Fibroblast of skin of left quadriceps (primary cell): ENCODE measurements around the gene CCNI2.

Source experiments
- DNase-seq, 2 experiments: peaks; one replicate each; pipeline ENCODE4 v3.0.0-alpha.2; 2013; ENCODE audit warnings: low read depth in 2 of 2

The CCNI2 gene

GRCh38 chr5:132746954-132747615 is at the start of gene CCNI2:
CCNI2 (plus strand) TSS chr5:132747426; CDS start chr5:132747496, 70 bp downstream.
- no peak for DNase-seq

- DNase-seq, result peak in 1 of 2 experiments; percentile 13
These were observed 42.4 kb upstream of the CCNI2 start for GRCh38 chr5:132704875-132705274.

- no peak for DNase-seq
These were observed 38.6 kb upstream of the CCNI2 start for GRCh38 chr5:132708645-132709044.

- DNase-seq, result no peak
These were observed 32.5 kb upstream of the CCNI2 start for GRCh38 chr5:132714456-132715307.

GRCh38 chr5:132718544-132719312 is 28.5 kb upstream of the CCNI2 start:
- no peak for DNase-seq

GRCh38 chr5:132725745-132726144 is 21.5 kb upstream of the CCNI2 start:
- DNase-seq, result no peak

GRCh38 chr5:132729896-132730295 is 17.3 kb upstream of the CCNI2 start:
- DNase-seq, result no peak

GRCh38 chr5:132733499-132734148 is 13.6 kb upstream of the CCNI2 start:
- DNase-seq, result no peak

GRCh38 chr5:132734687-132735086 is 12.5 kb upstream of the CCNI2 start:
- DNase-seq, result no peak

GRCh38 chr5:132736853-132737833 is 10.1 kb upstream of the CCNI2 start, which contains the start of gene KIF3A:
KIF3A (minus strand) TSS chr5:132737546; CDS start chr5:132737419, 127 bp downstream.
- DNase-seq, result peak; percentile 86 to 89

GRCh38 chr5:132737982-132738681 is 9.1 kb upstream of the CCNI2 start:
- no peak for DNase-seq

- no peak for DNase-seq
These were observed 8.0 kb upstream of the CCNI2 start for GRCh38 chr5:132739232-132739631.

- DNase-seq, result no peak
These were observed 5.1 kb upstream of the CCNI2 start for GRCh38 chr5:132742158-132742557.

- DNase-seq, result no peak
These were observed 4.6 kb upstream of the CCNI2 start for GRCh38 chr5:132742626-132743025.

- no peak for DNase-seq
These were observed 2.6 kb upstream of the CCNI2 start for GRCh38 chr5:132744659-132745058.

- DNase-seq, result no peak
These were observed 653 bp upstream of the CCNI2 start for GRCh38 chr5:132746592-132746953.

GRCh38 chr5:132747616-132748440 is 602 bp downstream of the CCNI2 start:
- DNase-seq, result no peak

GRCh38 chr5:132748522-132749000 is 1.3 kb downstream of the CCNI2 start:
- no peak for DNase-seq

- no peak for DNase-seq
These were observed 2.3 kb downstream of the CCNI2 start for GRCh38 chr5:132749506-132749905.
